ENCODE data around the gene CRHR1. TPM values are rescaled to one million over a fixed set of nuclear protein-coding genes. Genes with fewer than 3 reads are reported as not detected.

Gene CRHR1
- total RNA-seq, 1 experiment from 2014 or later, result not detected

DNA sequence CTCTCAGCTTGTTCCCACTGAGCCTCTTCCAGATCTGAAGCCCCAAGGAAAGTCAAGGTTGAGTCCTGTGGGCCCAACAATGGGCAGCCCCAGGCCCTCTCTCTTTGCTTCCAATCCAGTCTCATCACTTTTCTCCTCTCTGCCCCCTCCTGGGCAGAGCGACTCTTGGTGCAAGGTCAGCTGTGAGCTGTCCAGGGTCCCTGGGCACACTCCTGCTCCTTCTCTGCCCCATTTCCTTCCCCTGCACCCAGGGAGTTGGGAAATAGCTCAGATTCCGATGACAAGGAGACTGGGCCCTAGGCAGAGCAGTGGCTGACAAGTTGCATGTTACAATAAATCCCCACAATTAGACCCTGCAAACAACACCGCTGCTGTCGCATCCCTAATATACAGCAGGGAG is 16.1 kb upstream of the CRHR1 start:
- no peaks in the 10 kb centered on the region for H4K20me1 ChIP-seq (ENCODE audit: insufficient read depth)
- no peak overlapping the region for H3K4me2 ChIP-seq
- no peak for DNase-seq
- no peaks in the 10 kb centered on the region for H3F3A ChIP-seq (ENCODE audit: insufficient read depth, low read depth)
- no peak overlapping the region for H2AFZ ChIP-seq
- H3K4me3 ChIP-seq, result no peak overlapping the region
- ChIA-PET POLR2A (ENCODE audit: unreplicated experiment) (no interaction called here), CTCF (no interaction called here)
- no TSS peak for BruUV-seq (replicated peaks)
- no peak overlapping the region for H3K27ac ChIP-seq
- H3K79me2 ChIP-seq (ENCODE audit: low read depth), result no peaks in the 10 kb centered on the region
- intact Hi-C loops (cut with micrococcal nuclease; ENCODE audit: unreplicated experiment), result no loop called here
- TF ChIP-seq, protein P1, sequence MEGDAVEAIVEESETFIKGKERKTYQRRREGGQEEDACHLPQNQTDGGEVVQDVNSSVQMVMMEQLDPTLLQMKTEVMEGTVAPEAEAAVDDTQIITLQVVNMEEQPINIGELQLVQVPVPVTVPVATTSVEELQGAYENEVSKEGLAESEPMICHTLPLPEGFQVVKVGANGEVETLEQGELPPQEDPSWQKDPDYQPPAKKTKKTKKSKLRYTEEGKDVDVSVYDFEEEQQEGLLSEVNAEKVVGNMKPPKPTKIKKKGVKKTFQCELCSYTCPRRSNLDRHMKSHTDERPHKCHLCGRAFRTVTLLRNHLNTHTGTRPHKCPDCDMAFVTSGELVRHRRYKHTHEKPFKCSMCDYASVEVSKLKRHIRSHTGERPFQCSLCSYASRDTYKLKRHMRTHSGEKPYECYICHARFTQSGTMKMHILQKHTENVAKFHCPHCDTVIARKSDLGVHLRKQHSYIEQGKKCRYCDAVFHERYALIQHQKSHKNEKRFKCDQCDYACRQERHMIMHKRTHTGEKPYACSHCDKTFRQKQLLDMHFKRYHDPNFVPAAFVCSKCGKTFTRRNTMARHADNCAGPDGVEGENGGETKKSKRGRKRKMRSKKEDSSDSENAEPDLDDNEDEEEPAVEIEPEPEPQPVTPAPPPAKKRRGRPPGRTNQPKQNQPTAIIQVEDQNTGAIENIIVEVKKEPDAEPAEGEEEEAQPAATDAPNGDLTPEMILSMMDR (conservative IDR thresholded peaks at IDR 0.05), result no peak
- no peak for TF ChIP-seq EZH2 (IDR thresholded peaks at IDR 0.05; ENCODE audit: low read depth)
- H3K9me3 ChIP-seq (ENCODE audit: insufficient read depth, low read depth), result no peaks in the 10 kb centered on the region
- H3K36me3 ChIP-seq (ENCODE audit: low read depth), result no peaks in the 10 kb centered on the region
- H3K27me3 ChIP-seq (ENCODE audit: insufficient read depth, low read depth), result peaks cover 100% of the 10 kb centered on the region
- H3K9me2 ChIP-seq (ENCODE audit: insufficient read depth), result no peaks in the 10 kb centered on the region
- H3K4me1 ChIP-seq (replicated peaks; ENCODE audit: insufficient read depth), result no peaks in the 10 kb centered on the region

DNA sequence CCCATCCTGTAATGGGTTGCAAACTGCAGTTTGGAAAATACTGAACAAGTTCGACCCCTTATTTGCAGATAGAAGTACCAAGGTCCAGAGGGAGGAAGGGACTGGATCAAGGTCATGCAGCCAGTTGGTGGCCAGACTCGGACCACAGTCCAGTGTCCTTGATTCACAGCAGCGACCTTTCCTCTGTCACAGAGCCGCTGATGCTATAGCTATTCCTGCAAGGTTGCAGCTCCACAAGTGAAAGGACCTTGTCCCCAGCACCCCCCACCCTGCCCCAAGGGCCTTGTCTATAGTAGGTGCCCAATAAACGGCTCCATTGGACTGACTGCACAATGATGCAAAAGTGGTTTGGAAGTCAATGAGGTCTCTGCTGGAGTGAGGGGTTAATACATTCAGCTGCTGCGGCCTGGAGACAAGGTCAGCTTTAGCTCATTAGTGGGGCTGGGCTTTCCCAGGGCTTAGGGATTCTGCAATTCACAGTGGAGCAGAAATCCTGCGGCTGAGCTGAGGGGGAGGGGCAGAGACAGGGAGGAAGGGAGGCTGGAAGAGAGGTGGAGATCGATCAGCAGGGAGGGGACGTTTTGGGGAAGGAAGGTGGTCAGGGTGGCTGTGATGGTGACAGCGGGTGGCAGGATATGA is 13.4 kb upstream of the CRHR1 start:
- DNase-seq, result no peak
- no peaks in the 10 kb centered on the region for H3K9me3 ChIP-seq (ENCODE audit: insufficient read depth, low read depth)
- peaks cover 98% of the 10 kb centered on the region for H3K27me3 ChIP-seq (ENCODE audit: insufficient read depth, low read depth)
- no peak overlapping the region for H3K27ac ChIP-seq
- H3K4me3 ChIP-seq, result no peak overlapping the region
- no peak overlapping the region for H2AFZ ChIP-seq
- intact Hi-C loops (cut with micrococcal nuclease; ENCODE audit: unreplicated experiment), result no loop called here
- H3K36me3 ChIP-seq (ENCODE audit: low read depth), result no peaks in the 10 kb centered on the region
- no peaks in the 10 kb centered on the region for H3K4me1 ChIP-seq (replicated peaks; ENCODE audit: insufficient read depth)
- no peaks in the 10 kb centered on the region for H3K9me2 ChIP-seq (ENCODE audit: insufficient read depth)
- POLR2A ChIA-PET (ENCODE audit: unreplicated experiment), result interaction anchor here (0.6 kb wide), 1 partner anchor 49 kb away, joined by 3 read pairs; no protein-coding TSS in a partner anchor
- CTCF ChIA-PET, result interaction anchor here (0.6 kb wide), 1 partner anchor 27 kb away, joined by 3 read pairs; no protein-coding TSS in a partner anchor
- H4K20me1 ChIP-seq (ENCODE audit: insufficient read depth), result no peaks in the 10 kb centered on the region
- H3K79me2 ChIP-seq (ENCODE audit: low read depth), result no peaks in the 10 kb centered on the region
- BruUV-seq (replicated peaks), result no TSS peak
- no peaks in the 10 kb centered on the region for H3F3A ChIP-seq (ENCODE audit: insufficient read depth, low read depth)
- no peak overlapping the region for H3K4me2 ChIP-seq
- no peak for TF ChIP-seq EZH2 (IDR thresholded peaks at IDR 0.05; ENCODE audit: low read depth)
- TF ChIP-seq, protein P1 (conservative IDR thresholded peaks at IDR 0.05), result no peak

DNA sequence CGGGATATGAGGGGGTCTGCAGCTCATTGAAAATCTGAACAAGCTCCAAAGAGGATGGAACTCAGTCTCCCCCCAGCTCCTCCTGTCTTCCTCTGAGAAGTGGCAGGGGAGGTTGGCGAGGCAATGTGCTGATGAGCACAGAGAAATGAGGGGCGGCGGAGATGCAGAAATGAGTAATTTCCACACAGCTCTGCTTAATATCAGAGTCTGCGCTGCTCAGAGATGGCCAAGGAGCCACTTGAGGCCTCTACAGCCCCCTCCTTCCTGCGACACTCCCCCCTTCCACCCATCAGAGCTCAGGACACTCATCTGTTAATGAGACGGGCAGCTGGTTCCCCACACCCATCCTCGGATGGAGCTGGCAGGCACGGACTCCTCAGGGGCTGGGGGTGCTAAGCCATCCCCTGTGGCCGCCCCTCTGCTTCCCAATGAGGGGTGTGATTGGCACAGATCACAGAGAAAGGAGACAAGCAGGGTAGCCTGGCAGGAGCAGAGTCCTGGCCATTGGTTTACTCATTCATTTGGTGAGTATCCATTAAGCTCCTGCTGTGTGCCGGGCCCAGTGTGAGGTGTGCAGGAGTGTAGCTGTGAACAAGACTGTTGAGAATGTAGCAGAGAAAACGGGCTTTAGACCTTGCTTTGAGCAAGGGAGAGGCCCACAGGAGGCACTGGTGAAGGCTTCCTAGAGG is 12.7 kb upstream of the CRHR1 start:
- Histone ChIP-seq H3K4me3 (no peak overlapping the region), H3F3A (ENCODE audit: insufficient read depth, low read depth) (no peaks in the 10 kb centered on the region), H3K36me3 (ENCODE audit: low read depth) (no peaks in the 10 kb centered on the region), H3K4me1 (replicated peaks; ENCODE audit: insufficient read depth) (no peaks in the 10 kb centered on the region), H3K27ac (no peak overlapping the region), H3K79me2 (ENCODE audit: low read depth) (no peaks in the 10 kb centered on the region), H2AFZ (no peak overlapping the region), H3K9me3 (ENCODE audit: insufficient read depth, low read depth) (no peaks in the 10 kb centered on the region), H3K27me3 (ENCODE audit: insufficient read depth, low read depth) (peaks cover 98% of the 10 kb centered on the region), H4K20me1 (ENCODE audit: insufficient read depth) (0 out of 2 replicates have a peak, but pooled peaks cover under 1% of the 10 kb centered on the region), H3K9me2 (ENCODE audit: insufficient read depth) (no peaks in the 10 kb centered on the region), H3K4me2 (no peak overlapping the region)
- no TSS peak for BruUV-seq (replicated peaks)
- intact Hi-C loops (cut with micrococcal nuclease; ENCODE audit: unreplicated experiment), result no loop called here
- no peak for DNase-seq
- POLR2A ChIA-PET (ENCODE audit: unreplicated experiment), result no interaction called here
- TF ChIP-seq, protein P1 (conservative IDR thresholded peaks at IDR 0.05), result no peak
- TF ChIP-seq EZH2 (IDR thresholded peaks at IDR 0.05; ENCODE audit: low read depth), result no peak
- CTCF ChIA-PET, result interaction anchor here (0.6 kb wide), 1 partner anchor 26 kb away, joined by 3 read pairs; no protein-coding TSS in a partner anchor
